A549 (cell line): ENCODE data around the gene HOXC11. TPM values are rescaled to one million over a fixed set of nuclear protein-coding genes. Genes with fewer than 3 reads are reported as not detected.

Experiments used
- ATAC-seq, 2 experiments: fragments of 200-7000 bp in 1 of 2; fragments of >200 bp in 1 of 2; cut with Nextera tagmentation in 1 of 2; cut with Tn5 transposase in 1 of 2; 3 replicates each; pipeline versions ENCODE4 v1.8.0 to v1.9.1; 2018 to 2020; ENCODE audit warnings: mild to moderate bottlenecking in 1 of 2, moderate library complexity in 1 of 2
- CTCF ChIA-PET: fragments of 300-600 bp; sonication (Branson Sonifier 250); formaldehyde crosslinking; extraction: SDS; loops from one replicate; lab custom pipeline; 2021; ENCODE audit warnings: antibody characterized with exemption, inconsistent platforms; lab: Yijun Ruan, JAX
- POLR2A ChIA-PET: fragments of 350-600 bp; formaldehyde crosslinking; extraction: SDS; loops from one replicate; lab custom pipeline; 2021; ENCODE audit warnings: antibody characterized with exemption, inconsistent platforms; lab: Yijun Ruan, JAX
- DNase-seq, 2 experiments: peaks; one replicate each; pipeline versions ENCODE4 v3.0.0 to v3.0.0-alpha.2; 2011 to 2016; ENCODE audit warnings: low read depth in 1 of 2, low spot score in 1 of 2
- FAIRE-seq: peaks from 2 replicates; lab custom pipeline; 2011; peaks lifted over from hg19 to GRCh38; lab: Jason Lieb, UNC
- H3K27ac ChIP-seq, 2 experiments: fragments of >200 bp; sonication (Bioruptor Twin); formaldehyde crosslinking; 3 replicates each; pipeline ENCODE4 v1.5.1; 2016 to 2017
- H3K4me1 ChIP-seq: fragments of >200 bp; sonication (Bioruptor Twin); formaldehyde crosslinking; 3 replicates; pipeline ENCODE4 v1.6.1; 2016
- H3K4me2 ChIP-seq: fragments of >200 bp; sonication (Bioruptor Twin); formaldehyde crosslinking; 3 replicates; pipeline ENCODE4 v1.6.1; 2016
- H3K4me3 ChIP-seq: fragments of >200 bp; sonication (Bioruptor Twin); formaldehyde crosslinking; 3 replicates; pipeline ENCODE4 v1.5.1; 2016
- H3K9me3 ChIP-seq: fragments of >200 bp; sonication (Bioruptor Twin); formaldehyde crosslinking; 3 replicates; pipeline ENCODE4 v1.6.1; 2016
- BCL3 ChIP-seq: fragments of >200 bp; sonication (Bioruptor Twin); formaldehyde crosslinking; IDR thresholded peaks from 3 replicates; pipeline ENCODE4 v1.6.1; 2016
- CBX2 ChIP-seq: fragments of 200-600 bp; sonication (generic); IDR thresholded peaks from 2 replicates; pipeline ENCODE4 v1.6.1; 2016; ENCODE audit warnings: low read depth, mild to moderate bottlenecking, borderline replicate concordance
- CEBPB ChIP-seq, 2 experiments: fragments of >200 bp in 1 of 2; sonication (Bioruptor Twin) in 1 of 2; formaldehyde crosslinking in 1 of 2; IDR thresholded peaks; 2 replicates each; pipeline ENCODE4 v1.6.1; 2012 to 2016
- CHD4 ChIP-seq: fragments of 200-600 bp; sonication (generic); IDR thresholded peaks from 2 replicates; pipeline ENCODE4 v1.6.1; 2016; ENCODE audit warnings: antibody characterized with exemption, mild to moderate bottlenecking, borderline replicate concordance
- EHF ChIP-seq: fragments of 250-450 bp; sonication (Bioruptor Pico); IDR thresholded peaks from 2 replicates; pipeline ENCODE4 v1.5.0; 2020; ENCODE audit warnings: mild to moderate bottlenecking
- EP300 ChIP-seq, 2 experiments: fragments of >200 bp; sonication (Bioruptor Twin); formaldehyde crosslinking; IDR thresholded peaks; 2 replicates in 1 of 2; 3 replicates in 1 of 2; pipeline ENCODE4 v1.6.1; 2016 to 2017
- HDAC2 ChIP-seq: fragments of 200-600 bp; sonication (generic); IDR thresholded peaks from 2 replicates; pipeline ENCODE4 v1.6.1; 2016
- HES2 ChIP-seq: fragments of >200 bp; sonication (Bioruptor Twin); formaldehyde crosslinking; IDR thresholded peaks from 2 replicates; pipeline ENCODE4 v1.6.1; 2016
- HMGXB4 ChIP-seq: fragments of 250-450 bp; sonication (Bioruptor Pico); IDR thresholded peaks from 2 replicates; pipeline ENCODE4 v1.5.0; 2021; ENCODE audit warnings: mild to moderate bottlenecking, moderate library complexity, borderline replicate concordance
- HOXB13 ChIP-seq: fragments of 250-450 bp; sonication (Bioruptor Pico); IDR thresholded peaks from 2 replicates; pipeline ENCODE4 v1.5.0; 2020; ENCODE audit warnings: low read depth, mild to moderate bottlenecking, moderate library complexity
- JUN ChIP-seq, 2 experiments: fragments of >200 bp; sonication (Bioruptor Twin); formaldehyde crosslinking; IDR thresholded peaks; 2 replicates in 1 of 2; 3 replicates in 1 of 2; pipeline ENCODE4 v1.6.1; 2016 to 2017
- MAFK ChIP-seq: fragments of 450-650 bp; IDR thresholded peaks from 2 replicates; pipeline ENCODE4 v1.6.1; 2014; ENCODE audit not compliant: partially characterized antibody
- MYC ChIP-seq: IDR thresholded peaks from 2 replicates; pipeline ENCODE4 v1.6.1; 2012; ENCODE audit warnings: mild to moderate bottlenecking, inconsistent platforms, low read length, improper control_type of control experiment, borderline replicate concordance
- POLR2A ChIP-seq: IDR thresholded peaks from 2 replicates; pipeline ENCODE4 v1.6.1; 2012; ENCODE audit warnings: mild to moderate bottlenecking, low read length
- RAD21 ChIP-seq, 2 experiments: fragments of >200 bp in 1 of 2; sonication (Bioruptor Twin) in 1 of 2; formaldehyde crosslinking in 1 of 2; IDR thresholded peaks in 1 of 2; conservative IDR thresholded peaks in 1 of 2; 2 replicates in 1 of 2; 3 replicates in 1 of 2; pipeline ENCODE4 v1.6.1; 2012 to 2018; ENCODE audit warnings: inconsistent platforms in 1 of 2
- RARB ChIP-seq: fragments of 250-450 bp; sonication (Bioruptor Pico); IDR thresholded peaks from 2 replicates; pipeline ENCODE4 v1.8.0; 2021; ENCODE audit warnings: mild to moderate bottlenecking, moderate library complexity
- RFX5 ChIP-seq: fragments of 450-650 bp; IDR thresholded peaks from 2 replicates; pipeline ENCODE4 v1.7.1; 2014; ENCODE audit warnings: antibody characterized with exemption, mild to moderate bottlenecking, moderate library complexity
- RNF2 ChIP-seq: fragments of 200-600 bp; sonication (generic); IDR thresholded peaks from 2 replicates; pipeline ENCODE4 v1.6.1; 2016; ENCODE audit warnings: low read depth, mild to moderate bottlenecking, antibody characterized with exemption, moderate library complexity, borderline replicate concordance
- SMC3 ChIP-seq: fragments of >200 bp; sonication (Bioruptor Twin); formaldehyde crosslinking; IDR thresholded peaks from 3 replicates; pipeline ENCODE4 v1.6.1; 2018; ENCODE audit warnings: inconsistent platforms
- TFCP2L1 ChIP-seq: fragments of 250-450 bp; sonication (Bioruptor Pico); IDR thresholded peaks from 2 replicates; pipeline ENCODE4 v1.5.0; 2021; ENCODE audit warnings: mild to moderate bottlenecking
- TP53 ChIP-seq: fragments of 250-450 bp; sonication (Bioruptor Pico); IDR thresholded peaks from 2 replicates; pipeline ENCODE4 v1.5.0; 2021; ENCODE audit warnings: mild to moderate bottlenecking, moderate library complexity
- ZC3H11A ChIP-seq: fragments of 450-650 bp; IDR thresholded peaks from 2 replicates; pipeline ENCODE4 v1.6.1; 2014; ENCODE audit warnings: antibody characterized with exemption, mild to moderate bottlenecking
- ZFP36 ChIP-seq: fragments of 450-650 bp; IDR thresholded peaks from 2 replicates; pipeline ENCODE4 v1.6.1; 2014; ENCODE audit warnings: borderline replicate concordance; ENCODE audit not compliant: partially characterized antibody
- ZSCAN20 ChIP-seq: fragments of 250-450 bp; sonication (Bioruptor Pico); IDR thresholded peaks from 2 replicates; pipeline ENCODE4 v1.8.0; 2022; ENCODE audit warnings: mild to moderate bottlenecking, moderate library complexity
- WGBS: methylation state at CpG from one replicate; pipeline ENCODE4 v1.1.6; 2017; ENCODE audit errors: missing lambda C conversion rate; 5-methylcytosine and 5-hydroxymethylcytosine counted together
- polyA plus RNA-seq, 4 experiments: library from polyadenylated mRNA; depleted of rRNA in 3 of 4; stranded (reverse); fragments of >200 nt; fragmentation: RNase III in 1 of 4; extraction: RNeasy Plus Mini Kit Qiagen cat#74134 plus additional on column Dnase treatment in 1 of 4; gene quantifications; 2 replicates in 3 of 4; 3 replicates in 1 of 4; pipeline ENCODE4 v1.2.3, GENCODE V29; 2011 to 2017
- TF ChIP-seq, protein P1 (sequence below): fragments of 450-650 bp; IDR thresholded peaks from 2 replicates; pipeline ENCODE4 v1.6.1; 2014; ENCODE audit warnings: antibody characterized with exemption
- TF ChIP-seq, protein P2 (sequence below): IDR thresholded peaks from 2 replicates; pipeline ENCODE4 v1.6.1; 2012
- TF ChIP-seq, protein P3 (sequence below): fragments of 250-450 bp; sonication (Bioruptor Pico); IDR thresholded peaks from 2 replicates; pipeline ENCODE4 v1.5.0; 2020; ENCODE audit warnings: low read depth, mild to moderate bottlenecking, moderate library complexity

The HOXC11 gene
- polyA plus RNA-seq, 2 of the 4 experiments (the other 2 are of a cell fraction): 0.45 to 0.58 TPM

DNA sequence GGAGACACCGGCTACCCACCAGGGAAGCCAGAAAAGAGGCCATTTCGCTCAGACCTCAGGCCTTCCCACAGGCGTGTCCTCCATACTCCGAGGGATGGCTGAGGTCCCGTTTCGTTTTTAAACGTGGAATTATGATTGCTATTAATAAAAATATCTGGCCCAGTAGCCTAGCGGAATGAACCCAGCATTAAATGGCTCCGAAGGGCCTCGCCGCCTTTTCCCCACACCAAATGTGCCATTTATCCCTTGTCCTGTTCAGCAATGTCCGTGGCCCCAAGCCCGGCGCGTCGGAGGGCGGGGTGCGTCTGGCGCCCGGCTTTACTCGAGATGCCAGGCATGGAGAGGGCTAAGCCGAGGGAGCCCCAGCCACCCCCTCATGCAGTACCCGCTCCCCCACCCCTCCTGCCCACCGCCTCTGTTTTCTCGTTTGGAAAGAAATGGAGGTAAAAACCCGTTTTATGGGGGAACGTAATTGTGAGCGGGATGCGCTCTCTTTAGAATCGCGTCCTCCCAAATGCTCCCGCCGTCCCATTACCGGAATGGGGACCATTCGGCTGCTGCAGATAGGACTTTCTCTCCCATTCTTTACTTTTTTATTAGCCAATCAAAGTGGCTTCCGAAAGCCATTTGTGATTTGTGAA is 41.6 kb downstream of the HOXC11 start:
- no peak overlapping the region for H3K4me3 ChIP-seq
- H3K27ac ChIP-seq: peak overlapping the region in 1 of 2 experiments; percentile 77; a peak in 3 of 6 replicates
- DNase-seq (no peak), ATAC-seq (no peak), FAIRE-seq (no peak)
- no peak for TF ChIP-seq SMC3
- TF ChIP-seq, protein P1, sequence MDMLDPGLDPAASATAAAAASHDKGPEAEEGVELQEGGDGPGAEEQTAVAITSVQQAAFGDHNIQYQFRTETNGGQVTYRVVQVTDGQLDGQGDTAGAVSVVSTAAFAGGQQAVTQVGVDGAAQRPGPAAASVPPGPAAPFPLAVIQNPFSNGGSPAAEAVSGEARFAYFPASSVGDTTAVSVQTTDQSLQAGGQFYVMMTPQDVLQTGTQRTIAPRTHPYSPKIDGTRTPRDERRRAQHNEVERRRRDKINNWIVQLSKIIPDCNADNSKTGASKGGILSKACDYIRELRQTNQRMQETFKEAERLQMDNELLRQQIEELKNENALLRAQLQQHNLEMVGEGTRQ: no peak
- TF ChIP-seq MYC: no peak
- no peak for TF ChIP-seq CEBPB (IDR thresholded peaks at IDR 0.05)
- no peak for TF ChIP-seq RARB (CRISPR knock-in tag)
- TF ChIP-seq HOXB13 (CRISPR knock-in tag): no peak
- TF ChIP-seq MAFK: no peak
- TF ChIP-seq RFX5: no peak
- TF ChIP-seq ZSCAN20: no peak
- TF ChIP-seq HDAC2: no peak
- TF ChIP-seq ZC3H11A: no peak
- TF ChIP-seq RAD21 (conservative IDR thresholded peaks at IDR 0.05 in 1 of 2, IDR thresholded peaks at IDR 0.05 in 1 of 2): no peak
- no peak for TF ChIP-seq BCL3
- TF ChIP-seq POLR2A: no peak
- no peak for TF ChIP-seq RNF2
- H3K4me1 ChIP-seq: peaks cover 62% of the 10 kb centered on the region
- WGBS: 92% methylated on average over 36 of the region's 36 CpGs
- peak overlapping the region; percentile 60 for H3K4me2 ChIP-seq
- CTCF ChIA-PET: interaction anchor here (0.7 to 28.7 kb wide), 8 partner anchors 9 to 201 kb away, joined by 3 to 1074 read pairs (median 8); partner anchors contain the start of genes HOXC5, HOXC6 and SMUG1
- POLR2A ChIA-PET: no interaction called here
- H3K9me3 ChIP-seq: no peaks in the 10 kb centered on the region

GRCh38 chr12:54015018-54015931 is 42.3 kb downstream of the HOXC11 start:
- H3K4me2 ChIP-seq: peak overlapping the region; percentile 96
- FAIRE-seq (no peak), DNase-seq (no peak), ATAC-seq (no peak)
- POLR2A ChIA-PET: no interaction called here
- H3K4me3 ChIP-seq: no peak overlapping the region
- TF ChIP-seq EP300 (IDR thresholded peaks at IDR 0.05): no peak
- TF ChIP-seq BCL3: no peak
- no peak for TF ChIP-seq CEBPB (IDR thresholded peaks at IDR 0.05)
- no peak for TF ChIP-seq TP53
- TF ChIP-seq RNF2: no peak
- TF ChIP-seq, protein P2, sequence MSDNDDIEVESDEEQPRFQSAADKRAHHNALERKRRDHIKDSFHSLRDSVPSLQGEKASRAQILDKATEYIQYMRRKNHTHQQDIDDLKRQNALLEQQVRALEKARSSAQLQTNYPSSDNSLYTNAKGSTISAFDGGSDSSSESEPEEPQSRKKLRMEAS: no peak
- no peak for TF ChIP-seq CHD4
- TF ChIP-seq CBX2: no peak
- no peak for TF ChIP-seq ZFP36
- TF ChIP-seq HMGXB4 (CRISPR knock-in tag): no peak
- TF ChIP-seq JUN (IDR thresholded peaks at IDR 0.05): no peak
- TF ChIP-seq HES2: no peak
- TF ChIP-seq TFCP2L1 (CRISPR knock-in tag): no peak
- TF ChIP-seq EHF: no peak
- TF ChIP-seq, protein P3, sequence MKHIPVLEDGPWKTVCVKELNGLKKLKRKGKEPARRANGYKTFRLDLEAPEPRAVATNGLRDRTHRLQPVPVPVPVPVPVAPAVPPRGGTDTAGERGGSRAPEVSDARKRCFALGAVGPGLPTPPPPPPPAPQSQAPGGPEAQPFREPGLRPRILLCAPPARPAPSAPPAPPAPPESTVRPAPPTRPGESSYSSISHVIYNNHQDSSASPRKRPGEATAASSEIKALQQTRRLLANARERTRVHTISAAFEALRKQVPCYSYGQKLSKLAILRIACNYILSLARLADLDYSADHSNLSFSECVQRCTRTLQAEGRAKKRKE (CRISPR knock-in tag): no peak
- no peak for TF ChIP-seq SMC3
- WGBS: 90% methylated on average over 23 of the region's 23 CpGs
- H3K27ac ChIP-seq: peak overlapping the region; percentile 96 to 99; a peak in 5 of 6 replicates
- H3K4me1 ChIP-seq: peaks cover 60% of the 10 kb centered on the region
- CTCF ChIA-PET: interaction anchor here (1.0 to 28.7 kb wide), 7 partner anchors 8 to 250 kb away, joined by 3 to 1074 read pairs (median 9); partner anchors contain the start of genes HOXC5, HOXC6 and SMUG1
- no peaks in the 10 kb centered on the region for H3K9me3 ChIP-seq
